NT2/D1 (cell line): Measurements from ENCODE around the gene PSAP.

Experiments
- DNase-seq: peaks from one replicate; pipeline ENCODE4 v3.0.0-alpha.2; 2011; ENCODE audit warnings: low read depth, low spot score
- H3K27me3 ChIP-seq: 2 replicates; pipeline ENCODE4 v1.6.0; 2011; ENCODE audit warnings: mild to moderate bottlenecking; ENCODE audit not compliant: insufficient read length, insufficient read depth
- H3K36me3 ChIP-seq: 2 replicates; pipeline ENCODE4 v1.6.1; 2011; ENCODE audit warnings: mild to moderate bottlenecking, low read length, mixed read lengths; ENCODE audit not compliant: insufficient read depth, insufficient read length
- H3K4me1 ChIP-seq: 2 replicates; pipeline ENCODE4 v1.5.1; 2011; ENCODE audit not compliant: insufficient read depth, insufficient read length
- H3K4me3 ChIP-seq: 2 replicates; pipeline ENCODE4 v1.5.1; 2011; ENCODE audit warnings: low read depth; ENCODE audit not compliant: insufficient read length
- H3K9ac ChIP-seq: 2 replicates; pipeline ENCODE4 v1.6.0; 2011; ENCODE audit warnings: low read depth; ENCODE audit not compliant: insufficient read length
- H3K9me3 ChIP-seq: 2 replicates; pipeline ENCODE4 v1.5.1; 2011; ENCODE audit warnings: mild to moderate bottlenecking, low read length; ENCODE audit not compliant: insufficient read depth
- SUZ12 ChIP-seq: IDR thresholded peaks from 2 replicates; pipeline ENCODE4 v1.6.1; 2011; ENCODE audit not compliant: insufficient read length, insufficient read depth; ENCODE audit errors: extremely low read depth
- YY1 ChIP-seq: IDR thresholded peaks from 2 replicates; pipeline ENCODE4 v1.6.1; 2011; ENCODE audit not compliant: insufficient read length, insufficient read depth
- ZNF274 ChIP-seq: IDR thresholded peaks from 2 replicates; pipeline ENCODE4 v1.6.1; 2011; ENCODE audit warnings: mild to moderate bottlenecking, low read depth, low read length

Gene PSAP

GRCh38 chr10:71790749-71791440, 60.2 kb downstream of the PSAP start:
- Histone ChIP-seq H3K4me3 (no peak overlapping the region), H3K9me3 (no peaks in the 10 kb centered on the region), H3K27me3 (peaks cover 19% of the 10 kb centered on the region), H3K9ac (no peak overlapping the region), H3K36me3 (no peaks in the 10 kb centered on the region), H3K4me1 (no peaks in the 10 kb centered on the region)
- no peak for DNase-seq
- TF ChIP-seq SUZ12, result no peak
- TF ChIP-seq YY1, result no peak

DNA sequence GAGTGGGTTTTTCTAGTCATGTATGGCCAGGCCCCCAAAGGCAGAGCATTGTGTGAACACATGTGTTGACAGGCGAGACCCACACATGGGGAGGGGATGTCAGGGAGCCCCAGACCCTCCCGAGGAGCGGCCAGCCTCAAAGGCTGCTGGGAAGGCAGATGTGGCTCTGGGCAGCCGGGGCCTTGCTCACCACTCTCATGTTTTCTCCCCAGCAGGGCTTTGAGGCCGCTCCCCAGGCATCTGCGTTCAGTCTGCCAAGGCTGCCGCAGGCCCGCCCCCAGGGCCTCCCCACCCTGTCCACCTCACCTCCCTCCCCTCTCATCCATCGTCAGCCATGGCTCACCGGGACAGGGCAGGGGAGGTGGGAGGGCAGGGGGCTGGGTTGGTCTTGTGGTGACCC, 61.2 kb downstream of the PSAP start:
- TF ChIP-seq ZNF274 (no peak), YY1 (no peak), SUZ12 (no peak)
- H3K36me3 ChIP-seq, result no peaks in the 10 kb centered on the region
- no peaks in the 10 kb centered on the region for H3K9me3 ChIP-seq
- no peak overlapping the region for H3K4me3 ChIP-seq
- DNase-seq, result no peak
- H3K4me1 ChIP-seq, result no peaks in the 10 kb centered on the region
- no peak overlapping the region for H3K9ac ChIP-seq
- peaks cover 15% of the 10 kb centered on the region for H3K27me3 ChIP-seq

DNA sequence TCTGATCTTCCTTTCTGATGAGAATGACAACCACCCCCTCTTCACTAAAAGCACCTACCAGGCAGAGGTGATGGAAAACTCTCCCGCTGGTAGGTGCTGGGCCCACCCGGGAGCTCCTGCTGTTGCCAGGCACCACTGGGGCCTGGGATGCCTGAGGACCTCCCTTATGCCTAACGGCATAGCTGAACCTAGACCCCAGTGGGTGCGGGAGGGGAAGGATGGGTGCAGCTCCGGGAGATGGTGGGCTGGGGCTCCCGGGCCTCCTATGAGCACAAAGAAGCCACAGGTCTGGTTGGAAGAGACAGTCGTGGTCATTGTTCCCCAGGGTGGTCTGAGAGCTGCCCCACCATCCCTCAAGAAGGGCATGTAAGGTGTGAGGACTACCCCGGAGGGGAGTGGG, 62.1 kb downstream of the PSAP start:
- no peaks in the 10 kb centered on the region for H3K36me3 ChIP-seq
- H3K27me3 ChIP-seq, result peaks cover 10% of the 10 kb centered on the region
- H3K9me3 ChIP-seq, result no peaks in the 10 kb centered on the region
- DNase-seq, result no peak
- H3K9ac ChIP-seq, result no peak overlapping the region
- no peaks in the 10 kb centered on the region for H3K4me1 ChIP-seq
- no peak for TF ChIP-seq YY1
- no peak for TF ChIP-seq ZNF274
- H3K4me3 ChIP-seq, result no peak overlapping the region

GRCh38 chr10:71784679-71785272, 66.3 kb downstream of the PSAP start:
- peaks cover 9% of the 10 kb centered on the region for H3K4me1 ChIP-seq
- H3K36me3 ChIP-seq, result no peaks in the 10 kb centered on the region
- no peaks in the 10 kb centered on the region for H3K27me3 ChIP-seq
- TF ChIP-seq YY1 (no peak), SUZ12 (no peak), ZNF274 (no peak)
- no peak overlapping the region for H3K9ac ChIP-seq
- no peak overlapping the region for H3K4me3 ChIP-seq
- H3K9me3 ChIP-seq, result no peaks in the 10 kb centered on the region
- DNase-seq, result no peak

GRCh38 chr10:71783917-71784678, 67.0 kb downstream of the PSAP start:
- Histone ChIP-seq H3K36me3 (no peaks in the 10 kb centered on the region), H3K4me3 (no peak overlapping the region), H3K9ac (no peak overlapping the region), H3K4me1 (peaks cover 9% of the 10 kb centered on the region), H3K9me3 (no peaks in the 10 kb centered on the region), H3K27me3 (no peaks in the 10 kb centered on the region)
- no peak for DNase-seq
- no peak for TF ChIP-seq YY1
- no peak for TF ChIP-seq ZNF274
- no peak for TF ChIP-seq SUZ12

DNA sequence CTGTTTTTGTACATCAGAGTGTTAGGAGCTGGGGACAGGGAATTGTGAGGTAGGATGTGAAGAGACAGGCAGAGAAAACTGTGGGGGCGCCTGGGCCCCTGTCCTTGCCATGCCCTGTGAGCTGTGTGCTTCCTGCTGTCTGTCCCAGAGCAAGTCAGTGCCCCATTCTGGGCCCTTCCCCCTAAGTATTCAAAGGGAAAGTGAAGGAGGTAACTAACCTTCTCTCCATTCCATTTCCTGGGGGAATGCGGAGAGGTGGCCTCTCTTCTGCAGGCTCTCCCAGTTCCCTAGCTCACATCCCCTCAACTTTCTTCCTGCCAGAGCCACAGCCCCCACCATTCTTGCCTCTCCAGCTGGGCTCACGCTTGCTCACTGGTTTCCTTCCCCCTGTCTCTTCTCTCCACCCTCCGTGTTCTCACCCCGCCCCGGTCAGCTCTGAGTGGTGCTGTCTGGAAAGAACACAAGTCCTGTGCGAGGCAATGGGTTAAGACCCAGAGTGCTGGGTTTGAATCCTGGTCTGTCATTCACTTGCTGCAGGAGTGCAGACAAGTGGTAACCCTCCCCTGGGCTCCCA, 68.0 kb downstream of the PSAP start:
- DNase-seq, result no peak
- no peak for TF ChIP-seq ZNF274
- TF ChIP-seq SUZ12, result no peak
- TF ChIP-seq YY1, result no peak
- no peaks in the 10 kb centered on the region for H3K27me3 ChIP-seq

DNA sequence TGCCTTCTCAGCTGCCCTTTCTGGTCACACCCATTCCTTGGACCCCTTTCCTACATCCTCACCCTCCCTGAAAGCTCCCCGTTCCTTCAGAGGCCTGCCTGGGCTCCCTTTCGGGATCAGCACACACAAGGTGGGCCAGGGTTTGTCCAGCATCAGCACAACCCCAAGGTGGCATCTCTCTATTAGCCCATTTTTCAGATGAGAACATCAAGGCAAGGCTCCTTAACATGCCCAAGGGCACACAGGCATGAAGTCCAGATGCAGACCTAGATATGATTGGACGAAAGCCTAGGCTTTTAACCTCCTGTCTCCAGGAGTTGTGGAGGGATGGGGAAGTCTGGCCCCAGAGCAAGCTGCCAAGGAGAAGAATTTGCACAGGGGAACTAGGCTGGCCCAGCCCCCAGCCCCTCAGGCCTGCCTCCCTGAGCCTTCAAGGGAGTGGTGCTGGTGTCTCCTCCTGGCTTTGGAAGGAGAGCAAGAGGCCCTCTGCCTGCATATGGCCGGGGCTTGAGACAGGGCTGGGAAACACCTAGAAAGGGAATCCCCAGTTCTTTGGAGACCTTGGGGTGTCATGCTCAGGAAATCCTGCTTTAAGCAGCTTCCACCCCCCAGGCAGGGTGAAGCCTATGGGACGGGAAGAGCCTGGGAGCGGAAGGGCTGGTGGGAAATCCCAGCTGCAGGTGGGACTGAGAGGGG, 68.7 kb downstream of the PSAP start:
- Histone ChIP-seq H3K9ac (no peak overlapping the region), H3K27me3 (no peaks in the 10 kb centered on the region), H3K9me3 (no peaks in the 10 kb centered on the region; the same call in 1 of the 2 replicates), H3K4me1 (peaks cover 9% of the 10 kb centered on the region), H3K4me3 (no peak overlapping the region), H3K36me3 (no peaks in the 10 kb centered on the region)
- DNase-seq, result no peak
- TF ChIP-seq ZNF274 (no peak), YY1 (no peak), SUZ12 (no peak)

More for the DNA sequence above, 68.0 kb downstream of the PSAP start:
- Histone ChIP-seq H3K4me3 (no peak overlapping the region), H3K9me3 (no peaks in the 10 kb centered on the region), H3K4me1 (peaks cover 9% of the 10 kb centered on the region), H3K36me3 (no peaks in the 10 kb centered on the region), H3K9ac (no peak overlapping the region)
